Measurements from ENCODE around the gene BRD3. TPM values are rescaled to one million over a fixed set of nuclear protein-coding genes. Genes with fewer than 3 reads are reported as not detected.

Gene BRD3
- total and polyA plus RNA-seq, 12 donors: 8.4 to 73.1 (median 20.4) TPM

DNA sequence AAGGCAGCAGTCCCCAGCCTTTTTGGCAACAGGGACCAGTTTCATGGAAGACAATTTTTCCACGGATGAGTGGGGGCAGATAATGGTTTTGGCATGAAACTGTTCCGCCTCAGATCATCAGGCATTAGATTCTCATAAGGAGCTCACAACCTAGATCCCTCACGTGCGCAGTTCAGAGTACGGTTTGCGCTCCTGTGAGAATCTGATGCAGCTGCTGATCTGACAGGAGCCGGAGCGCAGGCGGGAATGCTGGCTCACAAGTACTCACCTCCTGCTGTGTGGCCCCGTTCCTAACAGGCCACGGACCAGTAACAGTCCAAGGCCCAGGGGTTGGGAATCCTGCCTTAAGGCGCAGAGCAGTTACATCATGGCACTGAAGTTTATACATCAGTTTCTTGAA, 3.3 kb upstream of the BRD3 start:
- DNase-seq: no peak
- intact Hi-C loops (cut with DNase I): loop anchor here in 1 of 2 donors (5.0 kb wide), 1 partner anchor 66 kb away; the partner anchor contains the start of gene WDR5

DNA sequence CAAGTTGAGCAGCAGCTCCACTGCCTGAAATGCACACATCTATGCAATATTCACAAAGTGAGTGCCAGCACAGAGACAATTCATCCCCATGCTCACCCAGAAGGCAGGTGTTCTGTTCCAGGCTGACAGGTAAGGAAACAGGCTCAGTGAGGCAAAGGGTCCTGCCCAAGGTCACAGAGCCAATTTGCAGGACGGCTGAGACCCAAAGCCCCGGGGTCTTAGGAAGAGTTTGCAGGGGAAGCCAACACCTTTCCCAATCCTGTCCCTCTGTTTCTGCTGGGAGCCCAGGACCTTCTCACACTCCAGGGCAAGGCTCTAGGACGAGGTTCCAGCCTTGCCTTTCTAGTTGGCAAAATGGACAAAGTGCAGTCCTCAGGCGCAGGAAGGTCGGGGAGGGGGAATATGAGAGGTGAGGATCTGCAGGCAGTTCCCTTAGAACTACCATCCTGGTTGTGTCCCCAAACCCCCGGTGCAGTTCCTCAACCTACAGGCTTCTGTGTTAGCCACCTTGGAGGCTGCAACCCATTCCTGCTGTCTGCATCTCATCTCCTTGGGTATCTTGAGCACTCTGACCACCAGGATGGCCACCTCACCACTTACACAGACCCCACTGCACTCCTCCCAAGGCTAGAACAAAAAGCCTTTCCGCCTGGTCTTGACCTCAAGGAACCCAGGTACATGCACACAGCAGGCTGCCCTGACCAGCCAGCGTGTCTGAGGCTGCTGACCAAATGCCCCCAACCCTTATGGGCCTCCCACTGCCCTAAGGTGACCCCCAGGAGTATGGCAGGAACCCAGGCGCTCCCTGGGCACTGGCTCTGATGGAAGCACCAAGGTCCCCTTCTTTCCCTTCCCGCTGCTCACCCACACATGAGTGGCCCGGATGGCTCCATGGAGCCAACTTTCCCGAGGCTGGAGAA, 1.9 kb upstream of the BRD3 start:
- Histone ChIP-seq H3K27me3 (no peaks in the 10 kb centered on the region), H3K4me1 (replicated peaks in 1 of 2) (peaks cover 21 to 22% of the 10 kb centered on the region in 2 donors), H3K27ac (no peak overlapping the region), H3K36me3 (replicated peaks in 1 of 2) (no peaks in the 10 kb centered on the region), H3K9me3 (replicated peaks in 1 of 3) (no peaks in the 10 kb centered on the region), H3K4me3 (no peak overlapping the region)
- WGBS, 4 donors: 74 to 95% (median 76%) methylated on average over 6 to 12 of the region's 12 CpGs
- DNase-seq: peak in 3 of 7 donors; percentile 19 to 28 (median 20)
- TF ChIP-seq, protein P1, sequence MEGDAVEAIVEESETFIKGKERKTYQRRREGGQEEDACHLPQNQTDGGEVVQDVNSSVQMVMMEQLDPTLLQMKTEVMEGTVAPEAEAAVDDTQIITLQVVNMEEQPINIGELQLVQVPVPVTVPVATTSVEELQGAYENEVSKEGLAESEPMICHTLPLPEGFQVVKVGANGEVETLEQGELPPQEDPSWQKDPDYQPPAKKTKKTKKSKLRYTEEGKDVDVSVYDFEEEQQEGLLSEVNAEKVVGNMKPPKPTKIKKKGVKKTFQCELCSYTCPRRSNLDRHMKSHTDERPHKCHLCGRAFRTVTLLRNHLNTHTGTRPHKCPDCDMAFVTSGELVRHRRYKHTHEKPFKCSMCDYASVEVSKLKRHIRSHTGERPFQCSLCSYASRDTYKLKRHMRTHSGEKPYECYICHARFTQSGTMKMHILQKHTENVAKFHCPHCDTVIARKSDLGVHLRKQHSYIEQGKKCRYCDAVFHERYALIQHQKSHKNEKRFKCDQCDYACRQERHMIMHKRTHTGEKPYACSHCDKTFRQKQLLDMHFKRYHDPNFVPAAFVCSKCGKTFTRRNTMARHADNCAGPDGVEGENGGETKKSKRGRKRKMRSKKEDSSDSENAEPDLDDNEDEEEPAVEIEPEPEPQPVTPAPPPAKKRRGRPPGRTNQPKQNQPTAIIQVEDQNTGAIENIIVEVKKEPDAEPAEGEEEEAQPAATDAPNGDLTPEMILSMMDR (IDR thresholded peaks at IDR 0.05): no peak
- TF ChIP-seq POLR2A (IDR thresholded peaks at IDR 0.05): no peak
- intact Hi-C loops (cut with DNase I): loop anchor here (5.0 kb wide), 2 partner anchors 42 to 68 kb away; partner anchors contain the start of genes BRD3OS (in 1 of the 2) and WDR5 (in 1 of the 2)

More for the DNA sequence above, 3.3 kb upstream of the BRD3 start:
- H3K4me1 ChIP-seq (replicated peaks in 1 of 2): peaks cover 7 to 10% of the 10 kb centered on the region in 2 donors
- H3K27ac ChIP-seq: no peak overlapping the region
- no peak overlapping the region for H3K4me3 ChIP-seq
- TF ChIP-seq, protein P1 (IDR thresholded peaks at IDR 0.05): no peak
- no peak for TF ChIP-seq POLR2A (IDR thresholded peaks at IDR 0.05)
- H3K36me3 ChIP-seq (replicated peaks in 1 of 2): no peaks in the 10 kb centered on the region
- no peaks in the 10 kb centered on the region for H3K9me3 ChIP-seq (replicated peaks in 1 of 3)
- whole genome bisulfite sequencing, 4 donors: 88 to 96% (median 91%) methylated on average over 5 to 12 of the region's 12 CpGs
- H3K27me3 ChIP-seq: no peaks in the 10 kb centered on the region

DNA sequence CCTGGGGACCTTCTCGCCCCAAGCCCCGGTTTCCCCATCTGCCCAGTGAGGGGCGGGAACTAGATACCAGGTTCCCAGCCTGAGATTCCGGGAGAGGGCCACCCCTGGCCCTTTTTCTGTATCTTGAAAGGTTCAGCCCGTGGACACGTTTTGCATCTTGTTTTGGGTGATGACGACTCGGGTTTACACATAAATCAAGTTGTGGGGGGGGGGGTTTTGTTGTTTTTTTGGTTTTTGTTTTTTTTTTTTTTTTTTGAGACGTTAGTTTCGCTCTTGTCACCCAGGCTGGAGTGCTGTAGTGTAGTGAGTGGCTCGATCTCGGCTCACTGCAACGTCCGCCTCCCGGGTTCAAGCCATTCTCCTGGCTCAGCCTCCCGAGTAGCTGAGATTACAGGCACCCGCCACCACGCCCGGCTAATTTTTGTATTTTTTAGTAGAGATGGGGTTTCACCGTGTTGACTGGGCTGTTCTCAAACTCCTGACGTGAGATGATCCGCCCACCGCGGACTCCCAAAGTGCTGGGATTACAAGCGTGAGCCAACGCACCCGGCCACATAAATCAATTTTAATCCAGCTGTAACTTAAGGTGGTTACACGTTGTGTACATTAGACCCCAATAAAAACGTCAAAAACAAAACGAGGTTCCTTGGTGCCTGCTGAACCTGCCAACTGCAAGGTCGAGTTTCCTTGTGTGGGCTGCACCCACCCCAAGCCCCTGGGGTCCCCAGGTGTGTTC, 1.1 kb upstream of the BRD3 start:
- Histone ChIP-seq H3K4me3 (peak overlapping the region in 2 of 4 donors; percentile 40 to 98), H3K27ac (peak overlapping the region; percentile 72 to 98 (median 92)), H3K27me3 (no peaks in the 10 kb centered on the region), H3K9me3 (replicated peaks in 1 of 3) (no peaks in the 10 kb centered on the region), H3K4me1 (replicated peaks in 1 of 2) (peaks cover 23 to 28% of the 10 kb centered on the region in 2 donors), H3K36me3 (replicated peaks in 1 of 2) (no peaks in the 10 kb centered on the region)
- DNase-seq: peak in 3 of 7 donors; percentile 21 to 58 (median 32)
- intact Hi-C loops (cut with DNase I): loop anchor here in 1 of 2 donors (5.0 kb wide), 1 partner anchor 42 kb away; the partner anchor contains the start of gene BRD3OS
- TF ChIP-seq POLR2A (IDR thresholded peaks at IDR 0.05): no peak
- TF ChIP-seq, protein P1 (IDR thresholded peaks at IDR 0.05): no peak
- 12 to 30% (median 18%) methylated on average over 27 to 31 of the region's 31 CpGs for WGBS, 4 donors

Measured in adrenal gland (tissue), 12 donors.